Activated naive CD4-positive, alpha-beta T cell treated with anti-CD3 and anti-CD28 coated beads, Interleukin-2, amount 10 ng/mL, durations not matched to agents 7 days and 5 days (primary cell): ENCODE results near the gene CCNYL1.

Experiments used
- CTCF ChIA-PET: fragments of 350-600 bp; sonication (Branson Sonifier 250); formaldehyde crosslinking; loops from one replicate; lab custom pipeline; 2021; ENCODE audit warnings: antibody characterized with exemption; lab: Charles Lee
- DNase-seq: peaks from one replicate; pipeline ENCODE4 v3.0.0-alpha.2; 2020
- H3K27ac Mint-ChIP-seq: one replicate; pipeline ENCODE4 v1.8.0; 2021; ENCODE audit warnings: mild to moderate bottlenecking, moderate library complexity, mixed read lengths
- H3K27me3 Mint-ChIP-seq: one replicate; pipeline ENCODE4 v1.8.0; 2021; ENCODE audit warnings: mild to moderate bottlenecking, mixed read lengths
- H3K36me3 Mint-ChIP-seq: one replicate; pipeline ENCODE4 v1.8.0; 2021; ENCODE audit warnings: mixed read lengths
- H3K4me1 Mint-ChIP-seq: one replicate; pipeline ENCODE4 v1.8.0; 2021; ENCODE audit warnings: mixed read lengths
- H3K4me3 Mint-ChIP-seq: one replicate; pipeline ENCODE4 v1.8.0; 2021; ENCODE audit warnings: mild to moderate bottlenecking, moderate library complexity, mixed read lengths
- H3K9me3 Mint-ChIP-seq: one replicate; pipeline ENCODE4 v1.8.0; 2021; ENCODE audit warnings: mixed read lengths

The CCNYL1 gene

GRCh38 chr2:207768866-207769596 lies 57.6 kb downstream of the CCNYL1 start:
- DNase-seq, result peak; percentile 44
- Mint-ChIP-seq H3K4me3 (peak overlapping the region; percentile 79), H3K9me3 (no peaks in the 10 kb centered on the region), H3K4me1 (peaks cover 35% of the 10 kb centered on the region), H3K36me3 (no peaks in the 10 kb centered on the region), H3K27ac (no peak overlapping the region), H3K27me3 (peaks cover 81% of the 10 kb centered on the region)
- CTCF ChIA-PET, result interaction anchor here (1.6 kb wide), 1 partner anchor 204 kb away, joined by 3 read pairs; no protein-coding TSS in a partner anchor

DNA sequence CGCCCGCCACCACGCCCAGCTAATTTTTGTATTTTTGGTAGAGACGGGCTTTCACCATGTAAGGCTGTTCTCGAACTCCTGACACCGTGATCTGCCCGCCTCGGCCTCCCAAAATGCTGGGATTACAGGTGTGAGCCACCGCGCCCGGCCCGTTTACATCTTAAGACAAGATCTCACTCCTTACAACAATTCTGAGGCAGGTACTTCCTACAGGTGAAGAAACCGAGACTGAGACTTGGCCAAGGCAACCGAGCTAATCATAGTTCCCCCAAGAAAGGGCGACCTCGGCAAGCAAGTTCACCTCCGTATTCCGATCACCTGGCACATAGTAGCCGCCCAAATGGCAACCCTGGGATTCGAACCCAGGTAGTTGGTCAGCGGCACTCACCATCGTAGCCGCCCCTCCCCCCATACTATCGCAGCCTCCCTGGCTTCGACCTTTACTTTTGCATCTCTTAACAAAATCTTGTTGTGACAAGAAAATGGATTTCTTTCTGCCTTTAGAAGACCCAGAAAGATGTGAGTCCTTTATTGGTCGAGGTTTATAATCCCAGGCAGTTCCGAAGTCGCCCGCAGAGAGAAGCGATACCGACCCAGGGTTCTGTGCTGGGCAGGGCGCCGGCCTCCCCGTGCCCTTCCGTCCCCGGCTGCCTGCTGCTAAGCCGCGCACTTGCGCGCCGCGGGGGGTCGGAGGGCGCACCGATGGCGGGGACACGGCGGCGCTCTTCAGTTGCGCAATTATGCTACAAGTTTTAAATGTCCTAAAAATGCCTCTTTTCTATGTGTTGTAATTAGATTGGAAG lies 59.4 kb downstream of the CCNYL1 start:
- H3K27ac Mint-ChIP-seq, result no peak overlapping the region
- DNase-seq, result peak; percentile 23
- peak overlapping the region; percentile 85 for H3K4me3 Mint-ChIP-seq
- H3K9me3 Mint-ChIP-seq, result no peaks in the 10 kb centered on the region
- H3K36me3 Mint-ChIP-seq, result no peaks in the 10 kb centered on the region
- peaks cover 73% of the 10 kb centered on the region for H3K27me3 Mint-ChIP-seq
- CTCF ChIA-PET, result interaction anchor here (1.2 kb wide), 1 partner anchor 200 kb away, joined by 3 read pairs; no protein-coding TSS in a partner anchor
- peaks cover 35% of the 10 kb centered on the region for H3K4me1 Mint-ChIP-seq

DNA sequence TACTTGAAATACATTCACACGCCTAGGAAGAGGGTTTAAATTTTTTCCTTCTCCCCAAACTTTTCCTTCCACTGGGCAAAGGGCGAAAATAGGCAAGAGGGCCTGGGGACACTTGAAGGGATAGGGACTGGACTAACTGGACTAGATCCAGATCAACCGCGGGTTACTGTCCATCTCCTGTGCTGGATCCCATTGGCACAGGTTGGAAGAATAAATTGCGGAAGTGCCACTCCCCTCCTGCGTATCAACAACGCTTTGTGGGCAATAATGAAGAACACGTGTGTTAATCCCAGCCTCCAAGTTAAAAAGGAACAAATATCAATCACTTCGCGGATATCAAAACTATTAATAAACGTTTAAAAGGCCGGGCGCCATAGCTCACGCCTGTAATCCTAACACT lies 60.0 kb downstream of the CCNYL1 start:
- DNase-seq, result no peak
- H3K27me3 Mint-ChIP-seq, result peaks cover 66% of the 10 kb centered on the region
- CTCF ChIA-PET, result no interaction called here
- peaks cover 34% of the 10 kb centered on the region for H3K4me1 Mint-ChIP-seq
- no peaks in the 10 kb centered on the region for H3K9me3 Mint-ChIP-seq
- H3K4me3 Mint-ChIP-seq, result no peak overlapping the region
- H3K36me3 Mint-ChIP-seq, result no peaks in the 10 kb centered on the region
- no peak overlapping the region for H3K27ac Mint-ChIP-seq

GRCh38 chr2:207772081-207772843 lies 60.8 kb downstream of the CCNYL1 start:
- H3K4me1 Mint-ChIP-seq, result peaks cover 28% of the 10 kb centered on the region
- CTCF ChIA-PET, result no interaction called here

DNA sequence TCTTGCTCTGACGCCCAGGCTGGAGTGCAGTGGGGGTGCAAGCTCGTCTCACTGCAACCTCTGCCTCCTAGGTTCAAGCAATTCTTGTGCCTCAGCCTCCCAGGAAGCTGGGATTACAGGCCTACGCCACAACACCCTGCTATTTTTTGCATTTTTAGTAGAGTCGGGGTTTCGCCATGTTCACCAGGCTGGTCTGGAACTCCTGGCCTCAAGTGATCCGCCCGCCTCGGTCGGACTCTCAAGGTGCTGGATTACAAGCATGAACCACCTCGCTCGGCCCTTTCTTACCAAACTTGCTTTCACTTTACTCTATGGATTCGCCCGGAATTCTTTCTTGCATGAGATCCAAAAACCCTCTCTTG lies 61.4 kb downstream of the CCNYL1 start:
- H3K27me3 Mint-ChIP-seq, result peaks cover 55% of the 10 kb centered on the region
- no peak for DNase-seq
- peaks cover 23% of the 10 kb centered on the region for H3K4me1 Mint-ChIP-seq
- CTCF ChIA-PET, result no interaction called here
- no peaks in the 10 kb centered on the region for H3K9me3 Mint-ChIP-seq
- no peak overlapping the region for H3K27ac Mint-ChIP-seq
- no peaks in the 10 kb centered on the region for H3K36me3 Mint-ChIP-seq
- H3K4me3 Mint-ChIP-seq, result no peak overlapping the region

More at GRCh38 chr2:207772081-207772843, 60.8 kb downstream of the CCNYL1 start:
- Mint-ChIP-seq H3K27ac (no peak overlapping the region), H3K36me3 (no peaks in the 10 kb centered on the region), H3K4me3 (no peak overlapping the region), H3K27me3 (peaks cover 61% of the 10 kb centered on the region), H3K9me3 (no peaks in the 10 kb centered on the region)
- peak; percentile 42 for DNase-seq

- CTCF ChIA-PET, result interaction anchor here (0.6 to 1.5 kb wide), 5 partner anchors 53 to 297 kb away, joined by 3 to 6 read pairs (median 3); no protein-coding TSS in a partner anchor
- no peaks in the 10 kb centered on the region for H3K36me3 Mint-ChIP-seq
- H3K4me1 Mint-ChIP-seq, result peaks cover 8% of the 10 kb centered on the region
These were observed 64.0 kb downstream of the CCNYL1 start for GRCh38 chr2:207775473-207775872.

GRCh38 chr2:207777124-207777523 lies 65.7 kb downstream of the CCNYL1 start:
- Mint-ChIP-seq H3K4me1 (peaks cover 3% of the 10 kb centered on the region), H3K27ac (no peak overlapping the region), H3K36me3 (no peaks in the 10 kb centered on the region), H3K27me3 (peaks cover 28% of the 10 kb centered on the region), H3K4me3 (no peak overlapping the region), H3K9me3 (no peaks in the 10 kb centered on the region)
- no peak for DNase-seq
- CTCF ChIA-PET, result interaction anchor here (1.9 kb wide), 1 partner anchor 263 kb away, joined by 6 read pairs; no protein-coding TSS in a partner anchor

More at GRCh38 chr2:207775473-207775872, 64.0 kb downstream of the CCNYL1 start:
- H3K9me3 Mint-ChIP-seq, result no peaks in the 10 kb centered on the region
- no peak overlapping the region for H3K4me3 Mint-ChIP-seq
- H3K27ac Mint-ChIP-seq, result no peak overlapping the region
- peaks cover 44% of the 10 kb centered on the region for H3K27me3 Mint-ChIP-seq
- no peak for DNase-seq

- Mint-ChIP-seq H3K36me3 (no peaks in the 10 kb centered on the region), H3K27ac (no peak overlapping the region), H3K9me3 (no peaks in the 10 kb centered on the region), H3K4me3 (no peak overlapping the region), H3K27me3 (peaks cover 21% of the 10 kb centered on the region), H3K4me1 (peaks cover 3% of the 10 kb centered on the region)
- no peak for DNase-seq
- CTCF ChIA-PET, result interaction anchor here (1.9 kb wide), 1 partner anchor 262 kb away, joined by 6 read pairs; no protein-coding TSS in a partner anchor
These were observed 67.0 kb downstream of the CCNYL1 start for GRCh38 chr2:207778298-207778882.

DNA sequence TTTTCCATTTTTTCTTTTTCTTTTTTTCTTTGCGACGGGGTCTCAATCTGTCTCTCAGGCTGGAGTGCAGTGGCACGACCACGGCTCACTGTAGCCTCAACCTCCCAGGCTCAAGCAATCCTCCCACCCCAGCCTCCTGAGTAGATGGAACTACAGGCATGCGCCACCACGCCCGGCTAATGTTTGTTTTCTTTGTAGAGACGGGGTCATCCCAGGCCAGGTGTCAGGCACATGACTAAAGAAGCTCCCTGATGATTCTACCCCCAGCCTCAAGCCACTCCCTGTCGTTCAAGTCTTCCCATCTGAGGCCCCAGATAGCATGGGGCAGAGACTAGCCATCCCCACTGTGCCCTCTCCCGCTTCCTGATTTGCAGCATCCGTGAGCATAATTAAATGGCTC lies 68.1 kb downstream of the CCNYL1 start:
- Mint-ChIP-seq H3K36me3 (no peaks in the 10 kb centered on the region), H3K9me3 (no peaks in the 10 kb centered on the region), H3K27me3 (peaks cover 19% of the 10 kb centered on the region), H3K27ac (no peak overlapping the region), H3K4me3 (no peak overlapping the region), H3K4me1 (peaks cover 3% of the 10 kb centered on the region)
- CTCF ChIA-PET, result no interaction called here
- no peak for DNase-seq

DNA sequence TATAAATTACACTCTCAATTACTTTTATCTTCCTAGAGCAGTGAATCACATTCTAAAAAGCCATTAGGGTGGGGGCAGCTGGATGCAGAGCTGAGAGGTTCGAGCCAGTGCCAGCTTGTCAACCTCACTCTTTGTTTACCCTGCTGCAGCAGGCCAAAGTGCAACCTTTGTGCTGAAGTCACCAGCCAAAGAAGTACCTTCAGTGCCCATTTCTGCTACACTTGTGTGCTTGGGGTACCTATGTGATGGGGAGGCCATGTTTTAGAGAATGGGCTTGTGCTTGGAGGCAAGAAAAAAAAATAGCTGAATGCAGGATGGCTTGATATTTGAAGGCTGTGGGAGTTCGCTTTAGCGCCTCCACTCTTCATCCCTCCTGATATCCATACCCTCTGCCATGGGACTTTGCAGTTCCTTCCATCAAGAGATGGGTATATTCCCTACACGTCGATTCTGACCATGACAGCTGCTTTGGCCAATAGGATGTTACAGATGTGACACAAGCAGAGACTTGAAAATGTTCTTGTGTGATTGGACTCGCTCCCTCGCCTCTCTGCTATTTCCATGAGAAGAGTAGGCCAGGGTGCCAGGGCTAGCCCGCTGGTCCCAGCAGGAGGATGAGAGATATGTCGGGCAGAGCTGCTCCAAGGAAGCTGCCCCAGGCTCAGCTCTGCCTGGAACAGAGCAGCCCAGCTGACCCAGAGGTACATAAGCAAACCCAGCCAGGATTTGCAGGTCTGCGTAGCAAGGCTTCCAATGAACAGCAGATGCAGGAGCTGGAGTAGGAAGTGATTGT lies 71.0 kb downstream of the CCNYL1 start:
- Mint-ChIP-seq H3K9me3 (no peaks in the 10 kb centered on the region), H3K27ac (no peak overlapping the region), H3K4me3 (no peak overlapping the region), H3K27me3 (peaks cover 20% of the 10 kb centered on the region), H3K36me3 (no peaks in the 10 kb centered on the region), H3K4me1 (no peaks in the 10 kb centered on the region)
- CTCF ChIA-PET, result interaction anchor here (0.6 to 2.1 kb wide), 3 partner anchors 36 to 291 kb away, joined by 3 to 6 read pairs (median 4); no protein-coding TSS in a partner anchor
- DNase-seq, result no peak

GRCh38 chr2:207783514-207783913 lies 72.1 kb downstream of the CCNYL1 start:
- Mint-ChIP-seq H3K9me3 (no peaks in the 10 kb centered on the region), H3K27ac (no peak overlapping the region), H3K4me3 (no peak overlapping the region), H3K36me3 (no peaks in the 10 kb centered on the region), H3K4me1 (no peaks in the 10 kb centered on the region), H3K27me3 (peaks cover 15% of the 10 kb centered on the region)
- CTCF ChIA-PET, result interaction anchor here (1.1 to 2.1 kb wide), 2 partner anchors 38 to 257 kb away, joined by 4 to 6 read pairs; no protein-coding TSS in a partner anchor
- no peak for DNase-seq

DNA sequence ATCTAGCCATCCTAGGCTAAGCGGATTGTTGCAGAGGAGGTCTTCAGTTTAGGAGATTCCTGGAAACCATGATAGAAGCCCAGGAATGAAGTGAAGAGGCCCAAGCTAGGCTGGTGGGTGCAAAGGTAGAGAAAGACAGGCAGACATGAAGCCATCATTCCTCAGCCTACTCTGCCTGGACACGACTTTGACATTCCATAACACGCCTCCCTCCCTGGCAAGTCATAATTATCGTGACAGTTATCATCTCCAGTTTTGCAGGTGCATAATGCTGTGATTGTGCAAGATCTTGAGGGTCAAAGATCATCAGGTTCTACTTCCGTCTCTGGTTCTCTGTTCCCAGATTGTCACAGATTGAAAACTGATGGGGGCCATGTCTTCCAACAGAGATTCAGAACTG lies 73.5 kb downstream of the CCNYL1 start:
- H3K27ac Mint-ChIP-seq, result no peak overlapping the region
- no peak overlapping the region for H3K4me3 Mint-ChIP-seq
- H3K4me1 Mint-ChIP-seq, result no peaks in the 10 kb centered on the region
- H3K36me3 Mint-ChIP-seq, result no peaks in the 10 kb centered on the region
- DNase-seq, result no peak
- no peaks in the 10 kb centered on the region for H3K9me3 Mint-ChIP-seq
- peaks cover 10% of the 10 kb centered on the region for H3K27me3 Mint-ChIP-seq
- CTCF ChIA-PET, result no interaction called here

DNA sequence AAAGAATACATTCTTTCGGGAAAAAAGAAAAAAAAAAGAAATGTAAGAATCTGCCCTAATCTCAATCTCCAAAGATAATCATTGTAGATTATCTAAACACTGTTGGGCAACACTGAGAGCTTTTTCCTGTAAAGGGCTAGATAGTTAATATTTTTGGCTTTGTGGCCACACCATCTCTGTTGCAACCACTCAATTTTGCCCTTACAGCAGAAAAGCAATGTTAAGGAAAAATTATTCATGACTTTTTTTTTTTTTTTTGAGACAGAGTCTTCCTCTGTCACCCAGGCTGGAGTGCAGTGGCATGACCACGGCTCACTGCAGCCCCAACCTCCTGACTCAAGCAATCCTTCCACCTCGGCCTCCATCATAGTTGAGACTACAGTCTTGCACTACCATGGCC lies 75.6 kb downstream of the CCNYL1 start:
- no peak overlapping the region for H3K27ac Mint-ChIP-seq
- CTCF ChIA-PET, result interaction anchor here (1.1 kb wide), 1 partner anchor 254 kb away, joined by 4 read pairs; no protein-coding TSS in a partner anchor
- H3K36me3 Mint-ChIP-seq, result no peaks in the 10 kb centered on the region
- no peak for DNase-seq
- H3K4me1 Mint-ChIP-seq, result no peaks in the 10 kb centered on the region
- peaks cover 10% of the 10 kb centered on the region for H3K27me3 Mint-ChIP-seq
- H3K9me3 Mint-ChIP-seq, result no peaks in the 10 kb centered on the region
- no peak overlapping the region for H3K4me3 Mint-ChIP-seq
